ENCODE measurements around the gene ABCA8.

The ABCA8 gene

DNA sequence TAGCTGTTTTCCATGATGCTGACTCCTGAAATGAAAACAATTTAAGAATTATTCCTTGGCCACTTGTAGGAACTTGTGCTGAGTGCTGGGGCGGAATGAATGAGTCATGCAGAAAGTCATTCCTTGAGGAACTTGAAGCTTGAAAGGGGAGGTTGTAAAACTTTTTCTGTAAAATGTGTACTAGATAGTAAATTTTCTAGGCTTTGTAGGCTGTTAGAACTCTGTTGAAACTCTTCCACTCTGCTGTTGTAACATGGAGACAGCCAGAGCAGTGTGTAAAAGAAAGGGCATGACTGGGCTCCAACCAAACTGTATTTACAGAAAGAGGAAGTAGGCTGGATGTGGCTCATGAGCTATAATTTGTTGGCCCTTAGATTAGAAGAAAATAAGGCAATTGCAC, 46.1 kb downstream of the ABCA8 start:
- H3K4me3 ChIP-seq (replicated peaks; ENCODE audit: low read depth, low read length) = no peak overlapping the region
- DNase-seq (ENCODE audit: low read depth) = peak; percentile 95
- TF ChIP-seq, protein P1, sequence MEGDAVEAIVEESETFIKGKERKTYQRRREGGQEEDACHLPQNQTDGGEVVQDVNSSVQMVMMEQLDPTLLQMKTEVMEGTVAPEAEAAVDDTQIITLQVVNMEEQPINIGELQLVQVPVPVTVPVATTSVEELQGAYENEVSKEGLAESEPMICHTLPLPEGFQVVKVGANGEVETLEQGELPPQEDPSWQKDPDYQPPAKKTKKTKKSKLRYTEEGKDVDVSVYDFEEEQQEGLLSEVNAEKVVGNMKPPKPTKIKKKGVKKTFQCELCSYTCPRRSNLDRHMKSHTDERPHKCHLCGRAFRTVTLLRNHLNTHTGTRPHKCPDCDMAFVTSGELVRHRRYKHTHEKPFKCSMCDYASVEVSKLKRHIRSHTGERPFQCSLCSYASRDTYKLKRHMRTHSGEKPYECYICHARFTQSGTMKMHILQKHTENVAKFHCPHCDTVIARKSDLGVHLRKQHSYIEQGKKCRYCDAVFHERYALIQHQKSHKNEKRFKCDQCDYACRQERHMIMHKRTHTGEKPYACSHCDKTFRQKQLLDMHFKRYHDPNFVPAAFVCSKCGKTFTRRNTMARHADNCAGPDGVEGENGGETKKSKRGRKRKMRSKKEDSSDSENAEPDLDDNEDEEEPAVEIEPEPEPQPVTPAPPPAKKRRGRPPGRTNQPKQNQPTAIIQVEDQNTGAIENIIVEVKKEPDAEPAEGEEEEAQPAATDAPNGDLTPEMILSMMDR (IDR thresholded peaks at IDR 0.05; ENCODE audit: low read length, missing control alignments) = no peak

DNA sequence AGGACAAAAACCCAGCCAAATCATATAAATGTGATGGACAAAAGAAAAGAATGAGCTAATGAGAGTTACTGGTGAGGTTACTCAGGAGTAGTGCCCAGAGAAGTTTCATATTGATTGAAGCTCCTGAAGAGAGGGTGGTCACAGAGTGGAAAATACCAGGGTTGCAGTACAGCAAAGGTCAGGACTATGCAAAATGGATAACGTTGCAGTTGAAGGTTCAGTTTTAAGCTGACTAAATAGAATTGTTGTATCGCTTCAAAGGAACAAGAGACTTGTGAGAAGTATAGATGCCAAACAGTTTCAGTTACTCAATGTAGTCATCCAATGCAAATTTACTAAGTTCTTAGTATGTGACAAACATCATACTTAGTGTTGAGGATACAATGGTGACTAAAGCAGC, 47.1 kb downstream of the ABCA8 start:
- no peak for DNase-seq (ENCODE audit: low read depth)
- TF ChIP-seq, protein P1 (IDR thresholded peaks at IDR 0.05; ENCODE audit: low read length, missing control alignments) = no peak

DNA sequence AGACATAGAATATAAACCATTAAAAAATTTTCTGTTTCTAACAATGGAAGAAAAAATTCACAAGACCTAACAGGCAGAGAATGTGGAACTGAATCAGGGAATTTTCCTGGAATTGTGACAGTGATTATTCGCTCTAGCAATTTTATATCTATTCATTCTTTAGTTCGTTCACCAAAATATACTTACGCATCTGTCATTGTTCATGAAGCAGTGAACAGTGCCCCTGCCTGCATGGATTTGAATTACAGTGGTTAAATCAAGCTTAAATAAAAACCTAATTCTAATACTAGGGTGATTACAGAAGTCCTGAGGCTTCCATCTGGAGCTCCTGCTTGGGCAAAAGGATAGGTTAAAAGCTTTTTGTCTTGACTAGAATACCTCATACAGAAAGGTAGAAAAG, 48.6 kb downstream of the ABCA8 start:
- TF ChIP-seq, protein P1 (IDR thresholded peaks at IDR 0.05; ENCODE audit: low read length, missing control alignments) = peak; percentile 57
- peak; percentile 64 for DNase-seq (ENCODE audit: low read depth)
- no peak overlapping the region for H3K4me3 ChIP-seq (replicated peaks; ENCODE audit: low read depth, low read length)

More for the DNA sequence above, 47.1 kb downstream of the ABCA8 start:
- H3K4me3 ChIP-seq (replicated peaks; ENCODE audit: low read depth, low read length) = no peak overlapping the region

DNA sequence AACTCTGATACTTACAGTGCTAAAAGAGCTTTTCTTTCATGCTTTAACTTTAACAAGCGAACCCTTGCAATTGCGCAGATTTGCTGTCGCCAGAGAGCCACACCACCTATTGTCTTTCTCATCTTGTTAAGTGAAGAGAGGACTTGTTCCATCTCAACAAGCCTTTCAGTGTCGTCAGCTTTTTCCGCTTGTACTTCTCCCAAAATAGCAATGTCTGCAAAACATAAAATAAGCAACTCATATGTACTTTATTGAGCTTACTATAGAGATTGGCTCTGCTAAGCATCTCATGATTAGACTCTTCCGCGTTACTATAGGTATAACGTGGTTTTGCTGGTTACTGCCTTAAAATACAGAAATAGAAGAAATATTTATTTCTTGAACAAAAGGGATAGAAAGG, 51.9 kb downstream of the ABCA8 start:
- TF ChIP-seq, protein P1 (IDR thresholded peaks at IDR 0.05; ENCODE audit: low read length, missing control alignments) = no peak
- H3K4me3 ChIP-seq (replicated peaks; ENCODE audit: low read depth, low read length) = no peak overlapping the region
- DNase-seq (ENCODE audit: low read depth) = no peak

DNA sequence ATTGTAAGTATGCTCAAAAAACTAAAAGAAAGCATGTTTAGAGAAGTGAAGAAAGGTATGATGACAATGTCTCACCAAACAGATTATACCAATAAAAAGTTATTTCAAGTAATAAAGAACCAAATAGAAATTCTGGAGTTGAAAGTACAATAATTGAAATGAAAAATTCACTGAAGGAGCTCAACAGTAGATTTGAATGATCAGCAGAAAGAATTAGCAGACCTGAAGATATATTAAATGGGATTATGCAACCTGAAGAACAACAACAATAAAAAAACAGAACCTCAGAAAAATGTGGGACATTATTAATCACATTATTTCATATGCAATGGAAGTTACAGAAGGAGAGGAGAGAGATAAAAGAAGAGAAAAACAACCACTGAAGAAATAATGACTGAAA, 57.6 kb downstream of the ABCA8 start:
- TF ChIP-seq, protein P1 (IDR thresholded peaks at IDR 0.05; ENCODE audit: low read length, missing control alignments) = no peak
- DNase-seq (ENCODE audit: low read depth) = no peak
- no peak overlapping the region for H3K4me3 ChIP-seq (replicated peaks; ENCODE audit: low read depth, low read length)

DNA sequence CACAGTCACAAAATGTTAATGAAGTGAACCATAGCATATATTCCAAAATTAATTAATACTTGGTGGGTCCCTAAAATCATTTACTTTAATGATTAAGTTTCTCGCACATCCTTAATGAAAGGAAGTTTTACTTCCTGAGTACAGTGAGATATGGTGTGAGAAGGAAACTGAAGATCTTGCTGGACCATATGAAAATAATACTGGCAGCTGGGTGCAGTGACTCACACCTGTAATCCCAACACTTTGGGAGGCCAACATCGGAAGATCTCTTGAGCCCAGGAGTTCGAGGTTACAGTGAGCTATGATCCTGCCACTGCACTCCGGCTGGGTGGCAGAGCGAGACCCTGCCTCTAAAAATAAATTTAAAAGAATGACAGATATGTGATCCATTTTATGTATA, 62.5 kb downstream of the ABCA8 start:
- TF ChIP-seq, protein P1 (IDR thresholded peaks at IDR 0.05; ENCODE audit: low read length, missing control alignments) = no peak
- no peak overlapping the region for H3K4me3 ChIP-seq (replicated peaks; ENCODE audit: low read depth, low read length)
- no peak for DNase-seq (ENCODE audit: low read depth)

DNA sequence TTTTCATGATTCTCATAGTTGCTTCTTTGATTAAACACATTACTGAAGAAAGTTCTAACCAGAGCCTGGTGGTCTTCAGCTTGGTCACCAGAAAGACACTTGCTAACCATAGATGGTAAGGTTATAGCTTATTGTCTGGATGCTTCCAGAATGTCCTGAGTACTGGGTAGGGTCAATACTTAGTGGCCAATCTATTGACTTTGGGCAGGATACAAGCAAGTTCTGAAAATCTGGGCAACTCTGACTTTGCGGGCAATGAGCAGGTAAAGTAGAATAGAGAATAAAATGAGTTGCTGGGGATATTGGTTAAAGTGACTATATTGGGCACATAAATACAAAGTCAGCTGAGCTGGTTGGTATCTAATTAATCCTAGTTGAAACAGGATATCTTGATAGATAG, 63.0 kb downstream of the ABCA8 start:
- H3K4me3 ChIP-seq (replicated peaks; ENCODE audit: low read depth, low read length) = no peak overlapping the region
- no peak for DNase-seq (ENCODE audit: low read depth)
- TF ChIP-seq, protein P1 (IDR thresholded peaks at IDR 0.05; ENCODE audit: low read length, missing control alignments) = no peak

Data from fibroblast of pulmonary artery (primary cell).